GM12865 (cell line): Measurements from ENCODE around the gene GBP6.

ENCODE experiments used
- DNase-seq: peaks from one replicate; pipeline ENCODE4 v3.0.0; 2010; ENCODE audit warnings: low read depth
- H3K4me3 ChIP-seq: 2 replicates; pipeline ENCODE4 v1.5.1; 2011; ENCODE audit warnings: mild to moderate bottlenecking, low read depth, low read length, control low read depth
- CTCF ChIP-seq: IDR thresholded peaks from 2 replicates; pipeline ENCODE4 v1.5.1; 2011; ENCODE audit warnings: low read length, control low read depth, low read depth, inconsistent platforms; ENCODE audit not compliant: insufficient read depth; ENCODE audit errors: missing control alignments

GBP6 gene

GRCh38 chr1:89355056-89355455 is 8.8 kb upstream of the GBP6 start:
- no peak overlapping the region for H3K4me3 ChIP-seq
- TF ChIP-seq CTCF, result no peak
- DNase-seq, result no peak

- no peak overlapping the region for H3K4me3 ChIP-seq
- no peak for DNase-seq
These were observed 7.0 kb upstream of the GBP6 start for GRCh38 chr1:89356658-89357400.

GRCh38 chr1:89358287-89358893 is 5.5 kb upstream of the GBP6 start:
- peak; percentile 70 for TF ChIP-seq CTCF
- DNase-seq, result peak; percentile 79
- no peak overlapping the region for H3K4me3 ChIP-seq

More at GRCh38 chr1:89356658-89357400, 7.0 kb upstream of the GBP6 start:
- TF ChIP-seq CTCF, result no peak

- no peak for TF ChIP-seq CTCF
- DNase-seq, result no peak
- H3K4me3 ChIP-seq, result no peak overlapping the region
These were observed 3.1 kb upstream of the GBP6 start for GRCh38 chr1:89360716-89361115.

GRCh38 chr1:89361681-89362080 is 2.2 kb upstream of the GBP6 start:
- no peak for DNase-seq
- H3K4me3 ChIP-seq, result no peak overlapping the region
- TF ChIP-seq CTCF, result no peak

- DNase-seq, result peak; percentile 65
- no peak for TF ChIP-seq CTCF
- H3K4me3 ChIP-seq, result no peak overlapping the region
These were observed 663 bp upstream of the GBP6 start for GRCh38 chr1:89363196-89363595.
